Measurements from ENCODE around the gene FCGR3A.
"Not testable (repeated sequence)": the region's sequence is repeated elsewhere in the genome, so short reads cannot be mapped to it uniquely, and the experiment has no call there.

Gene FCGR3A

GRCh38 chr1:161556990-161557389 is 7.4 kb upstream of the FCGR3A start:
- H3K9ac ChIP-seq (ENCODE audit: low read depth in 1 of 2, low read length in 2 of 2); H3K4me1 ChIP-seq (ENCODE audit: control insufficient read depth in 1 of 2, insufficient read depth in 2 of 2, low read length in 2 of 2); H3K4me3 ChIP-seq (ENCODE audit: low read depth in 1 of 2, low read length in 2 of 2); H3K36me3 ChIP-seq (ENCODE audit: control insufficient read depth in 1 of 2, insufficient read depth in 2 of 2, low read length in 2 of 2); H3K27me3 ChIP-seq (ENCODE audit: control insufficient read depth in 1 of 2, insufficient read depth in 2 of 2, low read length in 2 of 2); H3K9me3 ChIP-seq (ENCODE audit: control insufficient read depth in 1 of 2, low read length in 2 of 2); H3K27ac ChIP-seq (ENCODE audit: low read depth, low read length): not testable (repeated sequence)

- H3K27ac ChIP-seq (ENCODE audit: low read depth, low read length); H3K4me1 ChIP-seq (ENCODE audit: control insufficient read depth in 1 of 2, insufficient read depth in 2 of 2, low read length in 2 of 2); H3K27me3 ChIP-seq (ENCODE audit: control insufficient read depth in 1 of 2, insufficient read depth in 2 of 2, low read length in 2 of 2); H3K9me3 ChIP-seq (ENCODE audit: control insufficient read depth in 1 of 2, low read length in 2 of 2); H3K4me3 ChIP-seq (ENCODE audit: low read depth in 1 of 2, low read length in 2 of 2); H3K9ac ChIP-seq (ENCODE audit: low read depth in 1 of 2, low read length in 2 of 2); H3K36me3 ChIP-seq (ENCODE audit: control insufficient read depth in 1 of 2, insufficient read depth in 2 of 2, low read length in 2 of 2): not testable (repeated sequence)
Measured at GRCh38 chr1:161556143-161556542, 6.5 kb upstream of the FCGR3A start.

GRCh38 chr1:161554815-161555417 is 5.3 kb upstream of the FCGR3A start:
- H3K4me3 ChIP-seq (ENCODE audit: low read depth in 1 of 2, low read length in 2 of 2); H3K36me3 ChIP-seq (ENCODE audit: control insufficient read depth in 1 of 2, insufficient read depth in 2 of 2, low read length in 2 of 2); H3K27me3 ChIP-seq (ENCODE audit: control insufficient read depth in 1 of 2, insufficient read depth in 2 of 2, low read length in 2 of 2); H3K9me3 ChIP-seq (ENCODE audit: control insufficient read depth in 1 of 2, low read length in 2 of 2); H3K9ac ChIP-seq (ENCODE audit: low read depth in 1 of 2, low read length in 2 of 2); H3K27ac ChIP-seq (ENCODE audit: low read depth, low read length); H3K4me1 ChIP-seq (ENCODE audit: control insufficient read depth in 1 of 2, insufficient read depth in 2 of 2, low read length in 2 of 2): not testable (repeated sequence)

- H3K9me3 ChIP-seq (ENCODE audit: control insufficient read depth in 1 of 2, low read length in 2 of 2); H3K4me1 ChIP-seq (ENCODE audit: control insufficient read depth in 1 of 2, insufficient read depth in 2 of 2, low read length in 2 of 2); H3K27me3 ChIP-seq (ENCODE audit: control insufficient read depth in 1 of 2, insufficient read depth in 2 of 2, low read length in 2 of 2); H3K36me3 ChIP-seq (ENCODE audit: control insufficient read depth in 1 of 2, insufficient read depth in 2 of 2, low read length in 2 of 2); H3K4me3 ChIP-seq (ENCODE audit: low read depth in 1 of 2, low read length in 2 of 2); H3K27ac ChIP-seq (ENCODE audit: low read depth, low read length); H3K9ac ChIP-seq (ENCODE audit: low read depth in 1 of 2, low read length in 2 of 2): not testable (repeated sequence)
Measured at GRCh38 chr1:161554340-161554739, 4.7 kb upstream of the FCGR3A start.

- not testable (repeated sequence) for H3K27ac ChIP-seq (ENCODE audit: low read depth, low read length); H3K9ac ChIP-seq (ENCODE audit: low read depth in 1 of 2, low read length in 2 of 2); H3K27me3 ChIP-seq (ENCODE audit: control insufficient read depth in 1 of 2, insufficient read depth in 2 of 2, low read length in 2 of 2); H3K4me3 ChIP-seq (ENCODE audit: low read depth in 1 of 2, low read length in 2 of 2); H3K4me1 ChIP-seq (ENCODE audit: control insufficient read depth in 1 of 2, insufficient read depth in 2 of 2, low read length in 2 of 2); H3K9me3 ChIP-seq (ENCODE audit: control insufficient read depth in 1 of 2, low read length in 2 of 2); H3K36me3 ChIP-seq (ENCODE audit: control insufficient read depth in 1 of 2, insufficient read depth in 2 of 2, low read length in 2 of 2)
Measured at GRCh38 chr1:161553631-161554030, 4.0 kb upstream of the FCGR3A start.

- H3K27ac ChIP-seq (ENCODE audit: low read depth, low read length); H3K27me3 ChIP-seq (ENCODE audit: control insufficient read depth in 1 of 2, insufficient read depth in 2 of 2, low read length in 2 of 2); H3K4me3 ChIP-seq (ENCODE audit: low read depth in 1 of 2, low read length in 2 of 2); H3K36me3 ChIP-seq (ENCODE audit: control insufficient read depth in 1 of 2, insufficient read depth in 2 of 2, low read length in 2 of 2); H3K4me1 ChIP-seq (ENCODE audit: control insufficient read depth in 1 of 2, insufficient read depth in 2 of 2, low read length in 2 of 2); H3K9ac ChIP-seq (ENCODE audit: low read depth in 1 of 2, low read length in 2 of 2); H3K9me3 ChIP-seq (ENCODE audit: control insufficient read depth in 1 of 2, low read length in 2 of 2): not testable (repeated sequence)
Measured at GRCh38 chr1:161550942-161551341, 1.3 kb upstream of the FCGR3A start.

GRCh38 chr1:161548749-161549406 is 740 bp downstream of the FCGR3A start:
- not testable (repeated sequence) for H3K36me3 ChIP-seq (ENCODE audit: control insufficient read depth in 1 of 2, insufficient read depth in 2 of 2, low read length in 2 of 2); H3K27ac ChIP-seq (ENCODE audit: low read depth, low read length); H3K9ac ChIP-seq (ENCODE audit: low read depth in 1 of 2, low read length in 2 of 2); H3K9me3 ChIP-seq (ENCODE audit: control insufficient read depth in 1 of 2, low read length in 2 of 2); H3K4me3 ChIP-seq (ENCODE audit: low read depth in 1 of 2, low read length in 2 of 2); H3K4me1 ChIP-seq (ENCODE audit: control insufficient read depth in 1 of 2, insufficient read depth in 2 of 2, low read length in 2 of 2); H3K27me3 ChIP-seq (ENCODE audit: control insufficient read depth in 1 of 2, insufficient read depth in 2 of 2, low read length in 2 of 2)

- H3K27me3 ChIP-seq (ENCODE audit: control insufficient read depth in 1 of 2, insufficient read depth in 2 of 2, low read length in 2 of 2); H3K4me1 ChIP-seq (ENCODE audit: control insufficient read depth in 1 of 2, insufficient read depth in 2 of 2, low read length in 2 of 2); H3K27ac ChIP-seq (ENCODE audit: low read depth, low read length); H3K9me3 ChIP-seq (ENCODE audit: control insufficient read depth in 1 of 2, low read length in 2 of 2); H3K4me3 ChIP-seq (ENCODE audit: low read depth in 1 of 2, low read length in 2 of 2); H3K36me3 ChIP-seq (ENCODE audit: control insufficient read depth in 1 of 2, insufficient read depth in 2 of 2, low read length in 2 of 2); H3K9ac ChIP-seq (ENCODE audit: low read depth in 1 of 2, low read length in 2 of 2): not testable (repeated sequence)
Measured at GRCh38 chr1:161547995-161548741, 1.4 kb downstream of the FCGR3A start.

- H3K9ac ChIP-seq (ENCODE audit: low read depth in 1 of 2, low read length in 2 of 2); H3K27ac ChIP-seq (ENCODE audit: low read depth, low read length); H3K36me3 ChIP-seq (ENCODE audit: control insufficient read depth in 1 of 2, insufficient read depth in 2 of 2, low read length in 2 of 2); H3K4me3 ChIP-seq (ENCODE audit: low read depth in 1 of 2, low read length in 2 of 2); H3K27me3 ChIP-seq (ENCODE audit: control insufficient read depth in 1 of 2, insufficient read depth in 2 of 2, low read length in 2 of 2); H3K4me1 ChIP-seq (ENCODE audit: control insufficient read depth in 1 of 2, insufficient read depth in 2 of 2, low read length in 2 of 2); H3K9me3 ChIP-seq (ENCODE audit: control insufficient read depth in 1 of 2, low read length in 2 of 2): not testable (repeated sequence)
Measured at GRCh38 chr1:161545005-161545731, 4.5 kb downstream of the FCGR3A start.

- not testable (repeated sequence) for H3K9me3 ChIP-seq (ENCODE audit: control insufficient read depth in 1 of 2, low read length in 2 of 2); H3K36me3 ChIP-seq (ENCODE audit: control insufficient read depth in 1 of 2, insufficient read depth in 2 of 2, low read length in 2 of 2); H3K27ac ChIP-seq (ENCODE audit: low read depth, low read length); H3K4me1 ChIP-seq (ENCODE audit: control insufficient read depth in 1 of 2, insufficient read depth in 2 of 2, low read length in 2 of 2); H3K9ac ChIP-seq (ENCODE audit: low read depth in 1 of 2, low read length in 2 of 2); H3K4me3 ChIP-seq (ENCODE audit: low read depth in 1 of 2, low read length in 2 of 2); H3K27me3 ChIP-seq (ENCODE audit: control insufficient read depth in 1 of 2, insufficient read depth in 2 of 2, low read length in 2 of 2)
Measured at GRCh38 chr1:161543125-161543524, 6.5 kb downstream of the FCGR3A start.

All from duodenal mucosa (tissue), 2 donors.